Type B pancreatic cell (in vitro differentiated cells): ENCODE results near the gene DUSP12. TPM values are rescaled to one million over a fixed set of nuclear protein-coding genes. Genes with fewer than 3 reads are reported as not detected.

Experiments
- DNase-seq: peaks from one replicate; pipeline ENCODE4 v3.0.0; 2021; ENCODE audit warnings: mixed read lengths; ENCODE audit not compliant: unreplicated experiment; ENCODE audit errors: extremely low spot score
- H3K27ac Mint-ChIP-seq: 2 replicates; pipeline ENCODE4 v1.8.0; 2021; ENCODE audit warnings: mild to moderate bottlenecking, mixed read lengths
- H3K27me3 Mint-ChIP-seq: 2 replicates; pipeline ENCODE4 v1.8.0; 2021; ENCODE audit warnings: mixed read lengths
- H3K36me3 Mint-ChIP-seq: 2 replicates; pipeline ENCODE4 v1.8.0; 2021; ENCODE audit warnings: mixed read lengths
- H3K4me1 Mint-ChIP-seq: one replicate; pipeline ENCODE4 v1.8.0; 2021; ENCODE audit warnings: mixed read lengths; ENCODE audit not compliant: unreplicated experiment
- H3K4me3 Mint-ChIP-seq: 2 replicates; pipeline ENCODE4 v1.8.0; 2021; ENCODE audit warnings: mild to moderate bottlenecking, mixed read lengths
- H3K9me3 Mint-ChIP-seq: 2 replicates; pipeline ENCODE4 v1.8.0; 2021; ENCODE audit warnings: mixed read lengths
- CTCF ChIP-seq: fragments of 200-600 bp; sonication (generic); conservative IDR thresholded peaks from 2 replicates; pipeline ENCODE4 v1.5.0; 2021; ENCODE audit warnings: antibody characterized with exemption, mild to moderate bottlenecking
- long read RNA-seq: library from polyadenylated mRNA; unstranded; transcript quantifications from one replicate; pipeline ENCODE4 v2.0.0, GENCODE V29; 2020
- total RNA-seq: library from RNA; stranded (reverse); gene quantifications from 2 replicates; pipeline ENCODE4 v1.2.1, GENCODE V29; 2021; ENCODE audit warnings: low replicate concordance

The DUSP12 gene
- total RNA-seq: 23.7 and 34.0 TPM in 2 replicates
- long read RNA-seq, transcript DUSP12-201 (6 exons, 1,270 nt): major isoform, 49 of 100 reads
- long read RNA-seq, partial matches to known transcripts: 0 of 100 reads
- long read RNA-seq, other reads (novel, unspliced or antisense): 51 of 100 reads

- Mint-ChIP-seq H3K36me3 (peaks cover 15% of the 10 kb centered on the region), H3K27ac (peak within 1 kb of the TSS; percentile 96), H3K4me1 (peaks cover 16% of the 10 kb centered on the region), H3K4me3 (peak within 1 kb of the TSS; percentile 99), H3K9me3 (no peaks in the 10 kb centered on the region), H3K27me3 (peaks cover 15% of the 10 kb centered on the region)
- DNase-seq: peak; percentile 93
- TF ChIP-seq CTCF: no peak
Measured at GRCh38 chr1:161749509-161750407, at the start of gene DUSP12. TSS of gene DUSP12 (plus strand) at chr1:161749786. CDS start at chr1:161749802, 16 bp downstream.

- H3K4me1 Mint-ChIP-seq: no peaks in the 10 kb centered on the region
- H3K27me3 Mint-ChIP-seq: peaks cover 15% of the 10 kb centered on the region
- H3K4me3 Mint-ChIP-seq: no peak overlapping the region
- no peak for DNase-seq
- TF ChIP-seq CTCF: no peak
- H3K9me3 Mint-ChIP-seq: no peaks in the 10 kb centered on the region
- no peak overlapping the region for H3K27ac Mint-ChIP-seq
- no peaks in the 10 kb centered on the region for H3K36me3 Mint-ChIP-seq
Measured at GRCh38 chr1:161702250-161702649, 47.3 kb upstream of the DUSP12 start.

- no peak overlapping the region for H3K27ac Mint-ChIP-seq
- no peak overlapping the region for H3K4me3 Mint-ChIP-seq
- H3K36me3 Mint-ChIP-seq: no peaks in the 10 kb centered on the region
- H3K4me1 Mint-ChIP-seq: no peaks in the 10 kb centered on the region
- H3K27me3 Mint-ChIP-seq: peaks cover 16% of the 10 kb centered on the region
- no peaks in the 10 kb centered on the region for H3K9me3 Mint-ChIP-seq
- no peak for TF ChIP-seq CTCF
- no peak for DNase-seq
Measured at GRCh38 chr1:161705537-161705936, 44.0 kb upstream of the DUSP12 start.

GRCh38 chr1:161706113-161706481 lies 43.5 kb upstream of the DUSP12 start:
- no peaks in the 10 kb centered on the region for H3K4me1 Mint-ChIP-seq
- no peaks in the 10 kb centered on the region for H3K9me3 Mint-ChIP-seq
- H3K4me3 Mint-ChIP-seq: no peak overlapping the region
- no peaks in the 10 kb centered on the region for H3K36me3 Mint-ChIP-seq
- peaks cover 17% of the 10 kb centered on the region for H3K27me3 Mint-ChIP-seq
- no peak for DNase-seq
- H3K27ac Mint-ChIP-seq: no peak overlapping the region
- no peak for TF ChIP-seq CTCF

GRCh38 chr1:161706482-161707347 lies 42.9 kb upstream of the DUSP12 start, which contains the start of gene FCRLA:
TSS of gene FCRLA (plus strand) at chr1:161707229. CDS start at chr1:161707265, 36 bp downstream.
- no peak for DNase-seq
- TF ChIP-seq CTCF: no peak
- no peaks in the 10 kb centered on the region for H3K9me3 Mint-ChIP-seq
- H3K27ac Mint-ChIP-seq: no peak within 1 kb of the TSS
- H3K27me3 Mint-ChIP-seq: peaks cover 17% of the 10 kb centered on the region
- no peaks in the 10 kb centered on the region for H3K4me1 Mint-ChIP-seq
- no peak within 1 kb of the TSS for H3K4me3 Mint-ChIP-seq
- H3K36me3 Mint-ChIP-seq: no peaks in the 10 kb centered on the region
